Loucy (cell line): ENCODE measurements around the gene MXD3.

Source experiments
- CTCF ChIP-seq: fragments of 200-600 bp; sonication (generic); conservative IDR thresholded peaks from 2 replicates; pipeline ENCODE4 v1.5.1; 2014; ENCODE audit warnings: mild to moderate bottlenecking, antibody characterized with exemption, low read length
- EZH2phosphoT487 ChIP-seq: fragments of 200-600 bp; IDR thresholded peaks from 2 replicates; pipeline ENCODE4 v1.6.1; 2018; ENCODE audit warnings: antibody characterized with exemption, mild to moderate bottlenecking, moderate library complexity, borderline replicate concordance

DNA sequence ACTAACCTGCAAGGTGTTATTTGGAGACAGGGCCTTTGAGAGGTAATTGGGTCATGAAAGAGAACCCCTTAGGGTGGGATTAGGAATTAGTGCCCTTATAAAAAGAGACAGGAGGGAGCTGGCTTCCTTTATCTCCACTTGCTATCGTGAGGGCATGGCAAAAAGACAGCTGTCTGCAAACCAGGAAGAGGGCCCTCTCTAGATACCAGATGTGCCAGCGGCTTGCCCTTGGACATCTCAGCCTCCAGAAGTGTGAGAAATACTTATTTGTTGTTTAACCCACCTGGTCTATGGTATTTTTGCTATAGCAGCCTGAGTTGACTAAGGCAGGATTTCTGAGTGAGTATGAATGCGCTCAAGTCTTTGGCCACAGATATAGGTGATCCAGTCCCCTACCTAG lies 45.0 kb upstream of the MXD3 start:
- TF ChIP-seq CTCF (no peak), EZH2phosphoT487 (no peak)
